OCI-M2 (cell line): Measurements from ENCODE around the gene CCDC102B.
"Not testable (repeated sequence)": the region's sequence is repeated elsewhere in the genome, so short reads cannot be mapped to it uniquely, and the experiment has no call there.

Experiments
- DNase-seq: peaks from one replicate; lab custom pipeline; 2025; ENCODE audit not compliant: unreplicated experiment; lab: John Stamatoyannopoulos, UW

Gene CCDC102B

DNA sequence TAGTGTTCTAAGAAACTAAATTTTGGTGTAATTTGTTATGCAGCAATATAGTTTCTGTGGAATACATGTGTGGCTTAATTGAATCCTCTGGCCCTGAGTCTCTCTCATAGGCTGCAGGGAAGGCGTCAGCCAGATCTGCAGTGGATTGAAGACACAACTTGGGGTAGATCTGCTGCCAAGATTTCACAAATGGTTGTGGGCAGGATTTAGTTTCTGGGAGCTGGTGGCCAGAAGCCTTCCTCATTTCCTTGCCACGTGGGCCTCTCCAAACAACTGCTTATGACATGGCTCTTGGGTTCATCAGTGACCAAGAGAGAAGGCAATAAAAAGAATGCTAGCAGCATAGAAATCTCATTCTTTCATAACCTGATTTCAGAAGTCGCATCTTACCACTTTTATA is 28.2 kb downstream of the CCDC102B start:
- DNase-seq = no peak

DNA sequence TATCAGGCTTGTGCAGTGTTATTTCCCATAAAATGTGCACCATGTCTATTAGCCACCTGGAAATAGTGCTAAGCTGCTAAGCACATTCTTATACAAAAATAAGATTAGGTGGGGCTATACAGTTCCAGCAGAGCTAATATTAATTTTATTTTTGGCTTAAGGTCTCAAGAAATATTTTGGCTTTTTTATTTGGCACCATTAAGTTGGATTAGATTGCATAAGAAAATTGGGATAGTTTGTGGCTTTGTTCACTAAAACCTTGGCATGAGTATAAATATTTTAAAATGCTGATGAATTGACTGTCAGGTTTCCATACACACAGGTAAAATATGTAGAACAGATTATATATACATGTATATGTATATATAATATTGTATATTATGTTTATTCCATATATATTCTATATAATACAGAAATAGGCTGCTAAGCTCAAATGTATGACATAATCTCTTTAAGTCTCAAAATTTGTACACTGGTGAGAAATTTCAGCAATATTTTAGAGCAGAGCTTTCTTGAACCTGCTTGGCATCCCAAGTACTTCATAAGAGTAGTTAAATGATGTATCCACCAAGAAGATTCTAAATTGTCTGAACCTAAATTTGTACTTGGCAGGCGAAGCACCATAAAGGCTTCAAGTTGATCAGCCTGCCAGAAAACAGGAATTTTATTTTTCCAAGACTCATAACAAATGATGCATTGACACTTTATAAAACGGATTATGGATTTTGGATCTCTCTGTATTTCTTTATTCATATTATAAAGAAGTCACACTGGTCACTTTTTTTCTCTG is 32.6 kb downstream of the CCDC102B start:
- DNase-seq = no peak

DNA sequence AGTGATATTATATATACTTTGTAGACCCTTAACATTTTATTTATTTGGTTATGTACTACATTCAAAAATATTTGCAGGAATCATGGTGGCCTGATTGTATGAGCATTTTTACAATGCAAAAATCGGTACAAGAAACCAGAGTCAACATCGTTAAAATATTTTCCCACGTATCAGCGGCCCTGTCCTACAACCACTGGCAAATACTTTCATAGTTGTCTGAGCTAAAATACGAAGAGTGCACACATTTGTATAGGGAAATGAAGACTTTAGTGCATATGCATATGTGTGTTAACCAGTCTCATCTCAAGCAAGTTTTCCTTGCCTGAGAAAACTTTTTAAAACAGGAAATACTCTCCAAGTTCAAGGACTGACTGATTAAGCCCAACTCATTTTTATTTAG is 35.9 kb downstream of the CCDC102B start:
- no peak for DNase-seq

DNA sequence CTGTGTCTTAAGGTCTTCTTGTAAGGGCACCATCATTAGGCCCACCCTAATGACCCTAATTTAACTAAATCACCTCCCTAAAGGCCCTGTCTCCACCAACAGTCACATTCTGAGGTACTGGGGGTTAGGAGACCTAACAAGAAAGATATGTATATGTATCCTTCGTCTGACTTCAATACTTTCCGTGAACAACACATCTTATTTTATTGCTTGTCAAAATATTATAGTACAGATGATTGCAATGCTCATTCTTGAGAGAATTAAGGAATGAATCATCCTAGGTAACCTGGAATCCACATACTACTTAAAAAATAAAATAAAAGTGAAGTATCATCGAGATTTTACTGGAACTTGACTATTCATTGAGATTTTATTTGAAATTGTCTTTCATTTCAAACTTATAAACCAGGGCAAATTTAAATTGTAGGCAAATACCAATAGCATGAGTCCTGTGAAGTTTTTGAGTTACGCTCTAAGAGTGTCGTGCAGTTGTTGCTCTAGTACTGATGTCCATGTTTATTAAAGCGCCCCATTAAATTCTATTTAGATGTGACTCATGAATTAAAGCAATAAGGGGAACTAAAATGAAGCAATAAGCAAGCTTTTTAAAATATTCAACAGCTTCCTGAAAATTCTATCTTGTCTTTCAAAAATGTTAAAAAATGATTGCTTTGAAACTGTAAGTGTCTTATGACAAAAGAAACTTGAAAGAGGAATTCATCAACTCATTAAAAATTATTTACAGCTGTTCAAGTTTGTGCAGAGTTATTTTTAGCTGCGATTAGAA is 40.0 kb downstream of the CCDC102B start:
- DNase-seq = no peak

DNA sequence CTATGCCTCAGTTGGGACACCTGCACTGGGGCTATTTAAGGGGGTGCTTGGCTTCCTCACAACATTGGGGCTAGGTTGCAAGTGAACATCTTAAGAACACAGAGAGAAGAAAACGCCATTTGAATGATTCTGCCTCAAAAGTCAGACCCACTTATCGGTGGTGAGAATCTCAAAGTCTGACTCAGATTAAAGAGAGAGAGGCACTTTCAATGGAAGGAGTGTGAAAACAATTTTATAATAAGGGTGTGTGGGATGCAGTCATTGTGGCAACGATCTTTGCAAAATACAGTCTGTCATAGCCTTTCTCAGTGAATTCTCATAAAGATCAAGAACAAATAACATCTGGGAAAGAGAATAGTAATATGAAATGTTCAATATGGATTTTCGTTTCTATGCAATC is 41.8 kb downstream of the CCDC102B start:
- DNase-seq = no peak

DNA sequence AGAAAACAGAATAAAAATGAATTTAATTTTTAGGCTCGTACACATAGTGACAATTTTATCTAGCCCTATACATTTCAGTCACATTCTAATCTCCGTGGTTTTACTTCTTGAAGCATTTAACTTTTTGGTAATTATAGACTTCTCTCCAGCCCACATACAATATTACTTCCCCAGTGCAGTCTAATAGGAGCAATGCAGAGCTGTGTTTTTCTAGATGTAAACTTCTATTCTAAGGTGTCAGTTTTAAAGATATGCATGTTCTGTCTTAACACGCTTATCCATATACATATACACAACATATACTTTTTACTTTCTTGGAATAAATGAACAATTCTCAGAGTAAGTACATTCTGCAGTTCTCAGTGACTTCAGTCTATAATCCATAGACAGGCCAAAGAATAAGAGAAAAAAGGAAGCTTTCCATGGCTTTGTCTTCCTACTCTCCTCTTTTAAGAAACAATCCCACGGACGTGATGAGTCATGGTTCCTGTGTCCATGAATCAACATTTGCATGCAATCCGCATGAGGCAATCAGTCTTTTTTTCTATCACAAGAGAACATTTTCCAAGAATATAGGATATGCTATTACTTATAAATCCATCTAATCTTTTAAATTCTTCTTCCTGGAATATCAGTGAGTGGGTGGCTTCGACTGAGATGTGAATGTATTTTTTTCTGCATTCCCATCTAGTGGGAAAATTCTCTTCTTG is 42.8 kb downstream of the CCDC102B start:
- DNase-seq = no peak

DNA sequence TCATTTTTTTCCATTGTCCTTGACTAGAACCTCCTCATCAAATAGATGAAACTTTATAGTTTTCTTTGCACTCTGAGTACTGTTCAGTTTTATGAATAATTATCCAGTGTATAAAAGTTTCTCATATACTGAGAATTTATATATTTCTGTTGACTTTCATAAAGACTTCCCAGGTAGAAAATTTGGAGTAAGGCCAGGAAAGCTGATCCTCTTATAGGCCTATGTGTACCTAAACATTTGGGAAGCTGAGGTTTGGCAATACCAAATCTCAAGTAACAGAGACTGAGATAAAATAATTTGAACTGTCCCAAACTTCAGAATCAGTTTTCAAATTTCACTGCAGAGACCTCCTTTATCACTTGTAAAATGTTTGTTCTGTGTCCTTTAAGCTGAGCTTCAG is 43.4 kb downstream of the CCDC102B start:
- DNase-seq = no peak

DNA sequence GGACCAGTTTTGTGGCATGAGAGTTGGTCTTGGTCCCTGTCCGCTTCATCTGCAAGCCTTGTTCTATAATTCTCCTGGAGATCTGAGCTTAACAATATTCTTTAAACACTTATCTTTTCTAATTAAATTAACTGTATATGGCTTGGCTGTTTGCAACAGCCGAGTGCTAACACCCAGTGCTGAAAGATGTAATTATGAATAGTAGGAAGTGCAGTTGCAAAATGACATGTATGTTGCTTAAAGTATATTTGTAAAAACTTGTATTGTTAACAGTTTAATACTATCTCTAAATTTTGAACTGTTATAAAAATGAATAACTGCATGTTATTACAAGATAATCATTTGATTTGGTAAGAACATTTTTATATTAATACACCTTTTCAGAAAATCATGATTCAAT is 45.1 kb downstream of the CCDC102B start:
- DNase-seq = no peak

DNA sequence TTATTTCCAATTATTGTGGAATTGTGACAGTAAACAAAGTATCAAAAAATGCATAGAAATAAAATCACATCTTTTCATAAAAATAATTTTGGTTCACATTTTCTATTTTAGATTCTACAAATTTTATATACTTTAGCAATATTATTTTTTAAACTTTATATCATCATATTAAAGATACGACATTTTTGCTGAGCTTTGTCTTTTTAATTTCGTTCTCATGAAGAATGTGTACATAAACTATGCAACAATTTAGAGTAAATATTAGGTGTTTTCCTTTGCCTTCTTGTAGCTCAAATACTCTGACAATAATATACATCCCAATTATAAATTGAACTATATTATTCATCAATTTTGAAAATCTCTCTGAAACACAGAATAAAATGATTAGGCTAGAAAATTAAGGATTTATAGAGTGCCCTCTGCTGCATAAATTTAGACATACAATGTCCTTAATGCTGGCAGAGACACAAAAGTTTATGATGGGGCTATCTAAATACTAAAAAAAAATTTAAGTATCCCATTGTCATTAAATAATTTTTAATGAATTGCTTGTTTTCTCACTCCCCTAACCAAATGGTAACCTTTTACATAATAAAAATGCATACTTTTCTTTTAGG is 45.7 kb downstream of the CCDC102B start:
- DNase-seq = no peak

DNA sequence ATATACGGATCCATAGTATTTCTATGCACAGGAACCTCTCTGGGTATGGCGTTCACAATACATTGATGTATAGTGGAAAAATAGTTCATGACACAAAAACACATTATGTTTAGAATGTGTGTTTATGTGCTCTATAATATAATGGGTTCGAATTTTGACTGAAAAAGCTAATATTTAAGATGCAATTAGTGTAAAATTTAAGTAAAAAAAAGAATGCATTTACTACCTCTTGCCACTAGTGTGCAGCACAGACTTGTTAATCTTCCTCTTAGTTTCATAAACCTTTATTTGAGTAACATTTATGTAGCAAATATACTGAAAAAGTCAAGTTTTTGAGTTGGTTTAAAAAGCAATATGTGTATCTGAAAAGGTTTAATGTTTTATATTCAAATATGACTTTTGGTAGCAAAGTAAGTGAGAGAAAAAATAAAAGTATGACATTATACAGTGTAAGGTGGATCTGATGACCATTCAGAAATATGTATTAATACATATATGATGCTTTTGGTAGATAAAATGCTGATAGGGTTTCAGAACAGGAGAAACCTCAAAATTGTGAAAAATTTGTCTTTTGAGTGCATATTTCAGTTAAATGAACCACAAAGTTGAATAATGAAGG is 49.4 kb downstream of the CCDC102B start:
- no peak for DNase-seq

DNA sequence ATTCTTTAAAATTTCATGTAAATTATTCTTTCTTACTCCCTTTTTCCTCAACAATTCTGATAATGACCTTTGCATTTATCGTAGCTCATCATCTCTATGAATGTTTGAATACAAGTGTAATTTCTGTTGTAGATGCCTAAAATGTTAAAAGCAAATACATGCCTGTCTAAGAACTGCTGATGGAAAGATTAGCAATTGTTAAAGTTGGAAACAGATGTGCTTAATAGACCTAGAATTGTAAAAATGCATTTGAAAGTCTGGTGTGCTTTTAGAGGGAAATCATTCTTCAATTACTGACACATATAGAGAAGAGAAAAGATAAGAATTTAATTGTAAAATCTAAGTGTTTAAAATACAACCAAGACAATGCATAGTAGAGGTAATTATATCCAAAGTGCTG is 50.4 kb downstream of the CCDC102B start:
- no peak for DNase-seq

DNA sequence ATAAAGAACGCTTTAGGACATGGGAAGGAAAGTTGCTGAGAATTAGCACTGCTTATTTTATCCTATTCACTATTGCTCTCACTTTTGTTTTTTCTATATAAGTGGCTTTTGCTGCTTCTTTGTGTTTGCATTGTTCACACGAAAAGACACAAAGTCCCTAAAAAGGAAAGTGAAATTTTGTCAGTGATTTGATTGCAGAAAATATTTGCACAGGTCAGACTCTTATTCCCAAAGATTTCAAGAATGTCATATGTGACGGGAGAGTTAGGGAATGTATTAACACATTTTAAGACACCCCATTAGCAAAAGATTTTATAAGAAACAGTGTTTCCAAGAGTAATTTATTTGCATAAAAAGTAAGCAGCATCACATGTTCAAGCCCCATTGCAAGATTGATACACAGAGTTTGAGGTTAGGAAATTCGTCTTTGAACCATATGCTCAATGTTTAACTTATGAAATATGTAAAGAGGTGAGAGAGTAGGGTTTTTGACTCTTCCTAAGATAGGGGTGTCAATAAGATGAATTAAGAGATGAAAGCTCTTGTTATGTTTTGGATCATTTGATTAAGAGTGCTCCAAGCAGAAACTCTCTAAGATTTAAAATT is 57.0 kb downstream of the CCDC102B start:
- DNase-seq = no peak

DNA sequence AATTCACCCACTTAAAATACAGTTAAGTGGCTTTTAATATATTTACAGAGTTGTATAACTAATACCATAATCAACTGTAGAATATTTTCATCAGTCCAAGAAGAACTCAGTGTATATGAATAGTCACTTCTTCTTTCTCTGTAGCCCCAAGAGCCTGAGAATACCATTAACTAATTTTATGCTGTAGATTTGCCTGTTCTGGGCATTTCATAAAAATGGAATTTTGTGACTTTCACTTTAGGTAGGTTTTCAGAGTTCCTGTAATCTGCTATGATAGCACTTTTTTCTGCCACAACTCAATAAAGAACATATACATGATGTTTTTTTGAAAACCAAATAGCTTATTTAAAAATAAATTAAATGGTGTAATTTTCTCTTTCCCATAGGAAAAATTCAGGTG is 57.6 kb downstream of the CCDC102B start:
- no peak for DNase-seq

DNA sequence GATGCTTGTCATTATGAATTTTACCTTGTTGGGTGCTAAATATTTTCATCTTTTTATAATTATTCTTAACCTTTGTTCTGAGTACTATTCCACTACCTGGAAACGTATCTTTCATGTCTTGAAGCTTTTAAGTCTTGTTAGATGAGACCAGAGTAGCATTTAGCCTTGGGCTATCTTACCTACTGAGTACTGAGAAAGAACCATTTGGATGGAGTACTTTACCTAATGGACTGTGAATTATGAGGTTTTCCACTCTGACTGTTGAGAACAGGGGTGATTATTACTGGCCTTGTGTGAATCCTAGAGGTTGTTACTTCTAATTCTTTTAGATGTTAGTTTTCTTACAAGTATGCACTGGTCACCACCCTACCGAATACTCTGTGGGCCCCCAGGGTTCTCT is 63.5 kb downstream of the CCDC102B start:
- DNase-seq = no peak

DNA sequence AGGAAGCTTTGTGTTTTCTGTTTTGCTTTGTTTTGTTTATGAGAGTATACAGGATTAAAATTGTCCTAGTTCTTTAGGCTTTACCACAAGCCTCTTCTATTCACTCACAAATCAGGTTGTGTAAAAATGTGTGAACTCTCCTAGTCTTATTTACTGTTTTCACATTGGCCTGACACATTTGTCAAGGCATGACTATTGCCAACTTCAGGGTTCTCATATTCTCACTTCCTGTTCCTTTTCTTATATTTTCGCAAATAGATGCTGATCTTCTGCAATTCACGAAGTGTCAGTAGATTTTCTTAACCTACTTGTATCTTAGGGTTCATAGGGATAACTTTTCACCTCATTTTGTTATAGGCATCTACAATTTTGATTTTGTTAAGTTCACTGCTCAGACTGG is 67.1 kb downstream of the CCDC102B start:
- no peak for DNase-seq

DNA sequence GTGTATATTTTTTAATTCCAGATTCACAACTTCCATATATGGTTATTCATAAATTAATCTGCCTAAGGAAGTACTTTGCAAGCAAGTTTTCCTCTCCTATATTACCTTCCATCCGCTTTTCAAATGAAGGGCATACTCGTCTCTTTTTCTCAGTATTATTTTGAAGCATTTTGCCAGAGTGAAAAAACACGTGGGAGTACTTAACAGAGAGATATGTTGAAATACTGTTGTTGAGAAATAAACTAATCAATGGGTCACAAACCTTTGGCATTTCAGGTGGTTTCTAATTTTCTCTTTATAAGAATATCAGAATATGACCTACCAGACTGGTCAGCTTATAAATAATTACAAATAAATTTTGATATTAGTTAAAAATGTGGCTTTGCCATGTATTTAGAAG is 67.6 kb downstream of the CCDC102B start:
- no peak for DNase-seq

DNA sequence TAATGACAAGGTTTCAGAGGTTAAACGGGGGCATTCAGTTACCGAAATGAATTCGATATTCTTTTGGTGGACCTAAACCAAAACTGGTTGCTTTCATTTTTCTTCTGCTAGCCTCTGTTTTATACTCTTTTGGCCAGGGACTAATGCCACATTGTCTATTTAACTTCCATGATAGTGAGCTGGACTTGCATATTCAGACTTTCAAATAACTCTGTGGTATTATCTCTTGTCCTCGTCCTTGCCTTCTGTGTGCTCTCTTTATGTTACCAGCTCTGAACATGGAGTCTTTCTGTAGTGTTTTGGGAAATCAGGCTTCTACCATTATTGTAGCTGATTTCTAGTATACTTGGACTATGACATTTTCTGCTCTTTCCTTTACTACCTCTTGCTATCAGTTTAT is 75.1 kb downstream of the CCDC102B start:
- DNase-seq = no peak

DNA sequence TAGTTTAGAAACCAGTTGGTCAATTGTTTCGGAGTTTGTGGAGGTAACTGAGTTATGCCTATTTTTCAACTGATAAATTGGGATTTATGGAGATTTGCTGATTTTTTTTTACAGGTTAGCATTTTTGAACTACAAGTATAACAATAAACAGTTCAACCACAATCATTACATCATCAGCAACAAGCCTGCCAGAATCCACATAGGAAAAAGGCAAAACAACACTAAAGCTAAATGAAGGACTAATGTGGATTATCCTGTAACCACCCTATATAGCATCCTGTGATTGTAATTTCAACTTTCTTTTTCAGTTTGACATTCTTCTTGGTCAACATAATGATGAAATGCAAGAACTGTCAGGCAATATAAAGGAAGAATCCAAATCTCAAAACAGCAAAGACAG is 76.5 kb downstream of the CCDC102B start:
- no peak for DNase-seq

DNA sequence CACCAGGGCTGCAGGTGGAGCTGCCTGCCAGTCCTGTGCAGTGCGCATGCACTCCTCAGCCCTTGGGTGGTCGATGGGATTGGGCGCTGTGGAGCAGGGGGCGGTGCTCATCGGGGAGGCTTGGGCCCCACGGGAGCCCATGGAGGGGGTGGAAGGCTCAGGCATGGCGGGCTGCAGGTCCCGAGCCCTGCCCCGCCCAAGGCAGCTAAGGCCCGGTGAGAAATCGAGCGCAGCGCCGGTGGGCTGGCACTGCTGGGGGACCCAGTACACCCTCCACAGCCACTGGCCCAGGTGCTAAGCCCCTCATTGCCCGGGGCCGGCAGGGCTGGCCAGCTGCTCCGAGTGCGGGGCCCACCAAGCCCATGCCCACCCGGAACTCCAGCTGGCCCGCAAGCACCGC is 82.1 kb downstream of the CCDC102B start:
- DNase-seq = not testable (repeated sequence)

DNA sequence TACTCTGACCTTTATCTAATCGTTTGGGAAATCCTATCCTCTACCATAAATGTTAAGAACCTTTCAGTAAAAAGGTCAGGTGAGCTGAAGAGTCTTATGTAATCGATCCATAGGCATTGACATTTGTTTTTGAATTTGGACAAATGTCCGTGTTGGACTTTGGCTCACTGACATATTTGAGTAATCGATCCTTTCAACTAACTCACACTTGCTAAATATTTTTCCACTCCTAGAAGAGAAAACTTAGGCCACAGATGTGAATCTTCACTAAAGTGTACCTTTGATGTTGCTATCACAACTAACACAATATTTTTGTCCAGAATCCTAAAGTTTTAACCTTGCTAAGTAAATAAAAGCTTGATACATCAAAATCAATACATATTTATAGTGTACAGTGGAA is 89.5 kb downstream of the CCDC102B start:
- no peak for DNase-seq

DNA sequence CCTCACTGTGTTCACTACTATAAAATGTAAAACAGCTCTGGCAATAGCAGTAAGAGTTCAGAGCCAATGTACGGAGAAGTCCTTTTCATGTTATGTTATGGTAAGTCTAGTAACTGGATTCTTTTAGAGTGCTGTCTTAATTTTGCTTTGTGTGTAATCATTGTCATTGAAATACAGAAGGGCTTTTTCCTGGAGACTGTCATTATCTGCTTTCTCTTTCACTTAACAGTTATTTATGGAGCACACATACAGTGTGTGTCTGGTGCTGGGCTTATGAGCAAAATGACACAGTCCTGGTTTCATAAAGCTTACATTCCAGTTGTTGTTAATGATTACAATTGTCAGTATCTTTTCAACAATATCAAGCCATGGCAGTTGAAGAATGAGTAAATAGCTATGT is 95.5 kb downstream of the CCDC102B start:
- no peak for DNase-seq
